Thyroid gland (tissue), 4 donors: ENCODE results near the gene NSG1.

ENCODE experiments used
- CTCF ChIP-seq, 6 experiments: fragments of 200-600 bp in 3 of 6; fragments of 450-650 bp in 3 of 6; sonication (generic) in 3 of 6; IDR thresholded peaks; one replicate each; pipeline ENCODE4 v1.5.1; 2016 to 2019; ENCODE audit warnings: antibody characterized with exemption in 6 of 6, mild to moderate bottlenecking in 2 of 6, inconsistent platforms in 1 of 6, moderate library complexity in 1 of 6
- POLR2A ChIP-seq, 2 donors: fragments of 450-650 bp; IDR thresholded peaks; one replicate each; pipeline ENCODE4 v1.6.1; 2017; ENCODE audit warnings: antibody characterized with exemption in 2 of 2, mild to moderate bottlenecking in 2 of 2, moderate library complexity in 1 of 2

- TF ChIP-seq POLR2A (IDR thresholded peaks at IDR 0.05) (no peak), CTCF (IDR thresholded peaks at IDR 0.05) (no peak)
Observed at GRCh38 chr4:4424499-4425115, 37.7 kb downstream of the NSG1 start.
